Skeletal muscle satellite cell (primary cell): ENCODE data around the gene SEPTIN10.

Source experiments
- H3K27me3 ChIP-seq: 2 replicates; pipeline ENCODE4 v1.7.0; 2013; ENCODE audit warnings: low read length; ENCODE audit not compliant: control insufficient read depth, insufficient read depth
- H3K36me3 ChIP-seq: 2 replicates; pipeline ENCODE4 v1.7.0; 2013; ENCODE audit warnings: mild to moderate bottlenecking, control low read depth, low read length; ENCODE audit not compliant: insufficient read depth
- H3K4me1 ChIP-seq: 2 replicates; pipeline ENCODE4 v1.7.0; 2013; ENCODE audit warnings: low read length; ENCODE audit not compliant: control insufficient read depth, insufficient read depth
- H3K4me2 ChIP-seq: 2 replicates; pipeline ENCODE4 v1.7.0; 2013; ENCODE audit warnings: mild to moderate bottlenecking, low read length
- H3K4me3 ChIP-seq: 2 replicates; pipeline ENCODE4 v1.7.0; 2013; ENCODE audit warnings: low read length
- H3K9ac ChIP-seq: 2 replicates; pipeline ENCODE4 v1.7.0; 2013; ENCODE audit warnings: mild to moderate bottlenecking, low read depth, low read length, moderate library complexity
- H3K9me3 ChIP-seq: replicated peaks from 2 replicates; pipeline ENCODE4 v1.7.0; 2013; ENCODE audit warnings: mild to moderate bottlenecking, control low read depth, low read length

SEPTIN10 gene

DNA sequence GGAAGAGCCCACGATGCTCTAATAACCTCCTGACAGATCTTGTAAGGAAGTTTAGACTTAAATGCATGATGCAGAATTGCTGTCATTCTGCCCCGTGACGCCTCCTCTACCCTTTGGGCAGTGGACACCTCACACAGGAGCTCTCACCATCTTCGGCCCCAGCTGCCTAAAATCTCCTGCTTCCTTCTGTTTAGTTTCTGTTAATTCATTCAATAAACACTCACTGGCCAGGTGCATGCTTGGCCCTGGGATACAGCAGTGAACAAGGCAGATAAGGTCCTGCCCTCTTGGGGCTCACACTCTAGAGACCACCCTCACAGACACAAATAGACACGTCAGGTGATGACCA, 81.1 kb downstream of the SEPTIN10 start:
- Histone ChIP-seq H3K9me3 (no peaks in the 10 kb centered on the region), H3K9ac (no peak overlapping the region), H3K27me3 (peaks cover 41% of the 10 kb centered on the region)

DNA sequence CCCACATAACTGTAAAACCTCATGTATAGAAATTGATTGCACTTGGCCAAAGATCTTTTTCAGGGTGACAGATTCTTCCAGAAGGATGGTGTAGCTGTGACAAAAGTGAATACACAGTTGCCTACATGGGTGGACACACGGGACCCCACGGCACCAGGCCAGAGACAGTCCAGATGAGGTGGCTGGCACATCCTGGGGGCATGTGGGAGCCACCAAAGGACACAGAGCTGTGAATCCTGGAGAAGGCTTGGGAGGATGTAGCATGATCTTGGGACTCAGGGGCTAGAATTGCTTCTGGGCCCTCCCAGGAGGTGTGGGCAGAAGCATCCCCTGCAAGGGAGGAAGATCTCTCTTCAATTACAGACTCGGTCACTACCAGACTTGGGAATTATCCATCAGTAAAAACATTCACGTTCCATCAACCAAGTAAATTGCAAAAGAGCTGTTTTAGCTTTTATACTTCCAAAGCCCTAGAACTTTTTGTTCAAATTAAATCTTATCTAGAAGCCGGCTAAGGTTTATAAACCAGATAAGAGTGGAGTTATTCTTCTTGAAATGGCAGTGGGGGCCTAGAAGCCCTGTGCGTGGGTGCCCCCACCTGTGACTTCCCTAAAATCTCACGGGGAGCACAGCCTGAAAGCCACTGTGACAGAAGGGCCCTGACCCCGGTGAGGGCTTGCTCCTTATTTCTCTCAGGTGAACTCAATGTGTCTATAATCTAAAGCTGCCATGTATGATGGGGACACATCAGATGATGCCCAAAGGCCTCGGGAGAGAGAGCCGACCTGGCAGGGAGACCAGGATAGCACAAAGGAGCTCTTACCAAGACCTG, 81.7 kb downstream of the SEPTIN10 start:
- no peaks in the 10 kb centered on the region for H3K9me3 ChIP-seq
- peaks cover 41% of the 10 kb centered on the region for H3K27me3 ChIP-seq
- H3K4me1 ChIP-seq, result peaks cover 6% of the 10 kb centered on the region
- no peak overlapping the region for H3K9ac ChIP-seq
- no peak overlapping the region for H3K4me2 ChIP-seq
- no peaks in the 10 kb centered on the region for H3K36me3 ChIP-seq
- no peak overlapping the region for H3K4me3 ChIP-seq

More for the DNA sequence above, 81.1 kb downstream of the SEPTIN10 start:
- Histone ChIP-seq H3K4me2 (no peak overlapping the region), H3K4me3 (no peak overlapping the region), H3K4me1 (peaks cover 6% of the 10 kb centered on the region), H3K36me3 (no peaks in the 10 kb centered on the region)

DNA sequence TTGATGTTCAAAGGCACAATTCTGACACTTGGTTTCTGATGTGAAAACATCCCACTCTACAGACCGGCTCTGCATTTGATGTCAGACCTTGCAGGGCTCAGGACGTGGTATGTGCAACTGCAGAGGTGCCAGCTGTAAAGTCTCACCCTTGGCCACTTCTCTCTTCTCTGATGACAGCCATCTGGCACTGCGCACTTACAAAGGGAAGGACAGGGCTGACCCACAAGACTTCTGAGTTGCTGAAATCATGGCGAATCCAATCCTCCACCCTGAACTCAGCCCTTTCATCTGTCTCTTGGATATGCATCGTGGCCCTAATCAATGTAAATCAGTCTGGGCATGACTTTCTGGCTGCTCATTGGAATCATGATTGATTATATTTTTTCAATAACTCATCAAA, 82.5 kb downstream of the SEPTIN10 start:
- H3K4me2 ChIP-seq, result no peak overlapping the region
- H3K27me3 ChIP-seq, result peaks cover 41% of the 10 kb centered on the region
- no peak overlapping the region for H3K9ac ChIP-seq
- no peak overlapping the region for H3K4me3 ChIP-seq
- no peaks in the 10 kb centered on the region for H3K9me3 ChIP-seq
- H3K4me1 ChIP-seq, result peaks cover 6% of the 10 kb centered on the region
- no peaks in the 10 kb centered on the region for H3K36me3 ChIP-seq

DNA sequence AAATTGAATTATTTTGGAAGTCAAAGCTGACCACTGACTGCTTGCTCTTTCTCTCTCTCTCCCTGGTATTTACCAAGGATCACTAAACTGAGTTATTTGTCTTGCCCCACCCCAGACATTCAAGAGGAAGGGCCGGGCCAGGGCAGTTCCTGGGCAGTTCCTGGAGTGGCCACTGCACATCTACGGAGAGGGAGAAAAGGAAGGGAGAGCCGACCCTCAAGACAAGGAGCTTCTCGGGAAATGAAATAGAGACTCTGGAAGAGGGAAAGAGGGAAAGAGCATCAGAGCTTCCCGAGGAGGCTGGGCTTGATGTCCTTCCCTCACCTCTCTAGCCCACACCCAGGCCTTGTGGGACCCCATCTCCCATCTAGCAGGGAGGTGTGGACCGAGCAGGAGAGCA, 83.1 kb downstream of the SEPTIN10 start:
- Histone ChIP-seq H3K9ac (no peak overlapping the region), H3K27me3 (peaks cover 41% of the 10 kb centered on the region), H3K4me1 (peaks cover 6% of the 10 kb centered on the region), H3K36me3 (no peaks in the 10 kb centered on the region), H3K9me3 (no peaks in the 10 kb centered on the region), H3K4me2 (no peak overlapping the region), H3K4me3 (no peak overlapping the region)

DNA sequence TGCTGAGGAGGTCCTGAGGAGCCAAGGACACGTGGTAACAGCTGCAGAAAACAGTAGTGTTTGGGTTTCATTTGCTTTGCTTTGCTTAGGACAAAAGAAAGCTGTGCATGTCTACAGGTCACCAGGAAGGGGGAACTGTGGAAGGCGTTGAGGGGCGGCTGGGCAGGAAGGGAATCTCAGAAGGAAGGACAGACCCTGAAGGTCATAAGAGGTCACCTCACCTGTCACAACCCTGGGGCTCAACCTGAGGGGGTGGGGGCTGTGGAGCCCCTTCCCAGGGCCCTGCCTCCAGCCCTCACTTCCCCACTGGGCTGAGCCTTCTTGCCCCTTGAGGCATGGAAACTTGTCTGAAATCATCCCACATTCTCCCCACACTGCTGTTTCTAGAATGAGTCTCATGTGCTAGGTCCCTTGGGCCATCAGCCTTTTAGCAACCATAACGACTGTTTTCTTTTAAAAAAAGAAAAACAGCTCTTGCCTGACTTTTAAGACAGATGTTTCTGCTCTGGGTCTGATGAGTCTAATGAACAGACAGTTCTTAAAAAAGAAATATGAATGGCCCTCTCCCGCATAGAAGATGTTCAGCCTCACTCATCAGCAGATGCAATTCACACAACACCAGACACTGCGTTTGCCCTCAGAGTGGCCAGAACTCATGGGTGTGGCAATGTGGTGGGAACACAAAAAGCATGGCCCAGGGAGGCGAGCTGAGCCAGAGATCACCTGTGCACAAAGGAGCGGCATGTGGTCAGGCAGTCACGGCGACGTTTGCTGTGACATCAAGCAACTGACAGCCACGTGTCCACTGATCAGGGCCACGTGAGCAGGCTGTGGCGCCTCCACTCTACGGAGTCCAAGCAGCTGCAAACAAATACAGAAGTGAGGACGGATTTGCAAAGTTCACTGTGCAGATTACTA, 84.0 kb downstream of the SEPTIN10 start:
- Histone ChIP-seq H3K27me3 (peaks cover 41% of the 10 kb centered on the region), H3K9me3 (no peaks in the 10 kb centered on the region), H3K4me3 (no peak overlapping the region), H3K9ac (no peak overlapping the region), H3K4me1 (no peaks in the 10 kb centered on the region), H3K4me2 (no peak overlapping the region), H3K36me3 (no peaks in the 10 kb centered on the region)

DNA sequence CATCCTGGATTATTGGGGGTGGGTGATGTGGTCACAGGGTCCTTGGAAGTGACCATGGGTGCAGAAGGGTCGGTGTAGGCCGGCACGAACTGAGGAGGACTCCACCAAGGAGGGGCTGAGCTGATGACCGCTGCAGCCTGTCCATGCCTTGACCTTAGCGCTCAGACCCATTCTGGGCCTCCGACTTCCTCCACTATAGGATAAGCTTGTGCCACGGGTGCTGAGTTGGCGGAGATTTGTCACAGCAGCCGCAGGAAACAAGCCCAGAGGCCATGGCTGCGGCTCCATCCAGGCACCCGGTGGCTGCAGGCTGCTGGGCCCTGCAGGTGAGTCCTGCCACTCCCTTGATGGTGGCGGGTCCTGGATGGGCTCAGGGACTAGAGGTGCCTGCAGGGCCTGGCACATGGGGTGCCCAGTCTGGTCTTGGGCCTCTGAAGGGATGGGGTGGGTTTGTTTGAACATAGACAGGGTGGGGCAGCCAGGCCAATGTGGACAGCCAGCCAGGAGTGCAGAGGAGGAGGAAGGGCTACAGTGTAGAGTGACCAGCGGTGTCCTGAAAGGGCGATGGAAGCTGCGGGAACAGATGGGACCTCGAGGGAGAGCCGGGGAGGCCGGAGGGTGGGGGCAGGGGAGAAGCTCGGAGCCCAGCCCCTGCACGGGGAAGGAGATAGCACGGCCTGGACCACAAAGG, 84.8 kb downstream of the SEPTIN10 start:
- Histone ChIP-seq H3K4me1 (no peaks in the 10 kb centered on the region), H3K4me2 (no peak overlapping the region)

DNA sequence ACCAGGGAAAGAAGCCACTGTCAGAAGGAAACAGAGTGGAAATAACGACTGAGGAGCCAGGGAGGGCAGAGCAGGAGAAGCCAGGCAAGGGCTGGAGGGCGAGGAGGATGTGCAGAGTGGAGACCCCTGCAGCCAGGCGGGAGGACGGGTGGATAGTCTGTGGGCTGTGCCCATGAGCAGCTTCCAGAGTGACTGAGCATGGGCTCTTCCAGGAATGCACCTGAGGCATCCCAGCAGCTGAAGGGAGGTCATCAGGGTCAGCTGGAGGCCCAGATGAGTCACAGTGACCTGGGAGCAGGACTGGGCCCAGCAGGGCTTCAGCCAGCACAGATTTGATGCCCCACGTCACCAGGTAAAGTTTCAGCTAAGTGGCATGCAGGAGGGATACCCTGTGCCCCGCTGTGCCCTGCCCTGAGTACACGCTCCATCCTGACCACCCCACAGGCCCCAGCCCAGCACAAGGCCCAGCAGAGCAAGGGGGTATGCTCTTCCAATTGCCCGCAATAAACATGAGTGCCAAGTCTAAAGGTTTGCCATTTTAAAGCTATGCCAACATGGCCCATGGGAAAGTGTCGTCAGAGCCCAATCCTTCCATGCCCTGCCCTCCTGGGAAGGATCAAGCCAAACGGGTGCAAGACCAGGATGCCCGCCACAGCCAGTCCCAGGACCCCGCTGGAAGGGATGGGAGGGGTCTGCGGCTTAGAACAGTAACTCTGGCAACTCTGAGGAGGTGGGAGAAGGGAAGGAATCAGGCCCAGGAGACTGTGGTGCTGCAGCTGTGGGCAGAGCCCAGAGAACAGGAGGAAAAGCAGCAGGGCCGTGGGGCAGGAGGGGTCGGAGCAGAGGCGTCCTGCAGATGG, 85.7 kb downstream of the SEPTIN10 start:
- H3K36me3 ChIP-seq, result no peaks in the 10 kb centered on the region
- H3K27me3 ChIP-seq, result peaks cover 44% of the 10 kb centered on the region
- no peak overlapping the region for H3K9ac ChIP-seq
- no peak overlapping the region for H3K4me2 ChIP-seq
- no peak overlapping the region for H3K4me3 ChIP-seq
- H3K4me1 ChIP-seq, result no peaks in the 10 kb centered on the region
- H3K9me3 ChIP-seq, result no peaks in the 10 kb centered on the region

More for the DNA sequence above, 84.8 kb downstream of the SEPTIN10 start:
- no peaks in the 10 kb centered on the region for H3K36me3 ChIP-seq
- no peak overlapping the region for H3K4me3 ChIP-seq
- no peak overlapping the region for H3K9ac ChIP-seq
- no peaks in the 10 kb centered on the region for H3K9me3 ChIP-seq
- peaks cover 42% of the 10 kb centered on the region for H3K27me3 ChIP-seq

DNA sequence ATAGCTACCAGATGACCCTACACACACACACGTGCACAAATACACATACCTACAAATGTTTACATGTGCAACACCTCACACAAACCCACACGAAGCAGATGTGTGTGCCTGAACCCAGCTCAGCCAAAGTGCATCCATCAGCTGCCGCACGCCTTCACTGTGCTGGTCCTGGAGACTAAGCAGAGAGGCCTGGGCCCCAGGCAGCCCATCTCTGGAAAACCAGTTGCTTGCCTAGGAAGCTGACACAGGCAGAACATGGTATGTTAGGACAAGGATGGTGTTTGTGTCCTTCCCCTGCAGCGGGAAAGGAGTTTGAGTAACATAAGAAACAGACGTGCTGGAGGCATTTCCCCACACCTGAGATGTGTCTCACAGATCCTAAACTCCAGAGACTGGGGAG, 86.7 kb downstream of the SEPTIN10 start:
- H3K27me3 ChIP-seq, result peaks cover 42% of the 10 kb centered on the region
- H3K4me2 ChIP-seq, result no peak overlapping the region
- H3K9ac ChIP-seq, result no peak overlapping the region
- H3K4me1 ChIP-seq, result no peaks in the 10 kb centered on the region
- H3K36me3 ChIP-seq, result no peaks in the 10 kb centered on the region
- no peaks in the 10 kb centered on the region for H3K9me3 ChIP-seq
- no peak overlapping the region for H3K4me3 ChIP-seq

DNA sequence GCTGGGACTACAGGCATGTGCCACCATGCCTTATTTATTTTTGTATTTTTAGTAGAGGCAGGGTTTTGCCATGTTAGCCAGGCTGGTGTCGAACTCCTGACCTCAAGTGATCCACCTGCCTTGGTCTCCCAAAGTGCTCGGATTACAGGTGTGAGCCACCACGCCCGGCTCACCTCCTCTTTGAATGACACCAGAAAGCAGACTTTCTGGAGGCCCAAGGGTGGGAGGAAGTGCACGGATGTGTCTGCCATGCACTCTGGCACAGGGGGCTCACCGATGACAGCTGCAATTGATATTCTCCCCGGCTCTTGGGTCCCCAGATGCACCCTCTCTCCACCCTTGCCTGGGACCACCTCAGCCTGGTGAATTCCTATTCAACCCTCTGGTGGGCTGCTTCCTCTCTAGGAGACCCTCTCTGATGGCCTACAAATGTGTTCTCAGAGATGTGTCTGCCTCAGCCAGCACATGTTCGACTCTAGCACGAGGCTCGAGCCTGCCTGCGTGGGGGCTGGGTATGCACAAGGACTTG, 87.3 kb downstream of the SEPTIN10 start:
- Histone ChIP-seq H3K4me3 (no peak overlapping the region), H3K9me3 (no peaks in the 10 kb centered on the region), H3K4me1 (no peaks in the 10 kb centered on the region), H3K36me3 (no peaks in the 10 kb centered on the region), H3K4me2 (no peak overlapping the region), H3K9ac (no peak overlapping the region), H3K27me3 (peaks cover 41% of the 10 kb centered on the region)

DNA sequence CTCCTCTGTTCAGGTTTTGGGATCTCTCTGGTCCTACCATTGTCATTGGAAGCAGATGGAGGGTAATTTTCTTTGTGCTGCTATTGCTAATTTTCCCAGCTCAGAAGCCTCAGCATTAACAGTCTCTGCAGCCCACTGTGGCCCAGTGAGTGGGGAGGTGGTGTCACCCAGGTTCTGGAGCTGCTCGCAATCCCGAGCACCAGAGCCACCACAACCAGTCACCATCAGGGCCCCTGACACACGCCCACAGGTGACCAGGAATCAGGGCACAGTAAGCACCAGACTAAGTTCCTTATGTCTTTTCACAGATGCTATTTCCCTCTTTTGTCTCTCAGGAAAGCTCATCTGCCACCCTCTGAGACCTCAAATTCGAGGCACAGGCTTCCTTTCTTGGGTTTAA, 87.9 kb downstream of the SEPTIN10 start:
- H3K9ac ChIP-seq, result no peak overlapping the region
- H3K9me3 ChIP-seq, result no peaks in the 10 kb centered on the region
- peaks cover 38% of the 10 kb centered on the region for H3K27me3 ChIP-seq
- no peaks in the 10 kb centered on the region for H3K36me3 ChIP-seq
- H3K4me1 ChIP-seq, result peaks cover 4% of the 10 kb centered on the region
- H3K4me2 ChIP-seq, result no peak overlapping the region
- no peak overlapping the region for H3K4me3 ChIP-seq
